ENCODE data around the gene FOXN3.

DNA sequence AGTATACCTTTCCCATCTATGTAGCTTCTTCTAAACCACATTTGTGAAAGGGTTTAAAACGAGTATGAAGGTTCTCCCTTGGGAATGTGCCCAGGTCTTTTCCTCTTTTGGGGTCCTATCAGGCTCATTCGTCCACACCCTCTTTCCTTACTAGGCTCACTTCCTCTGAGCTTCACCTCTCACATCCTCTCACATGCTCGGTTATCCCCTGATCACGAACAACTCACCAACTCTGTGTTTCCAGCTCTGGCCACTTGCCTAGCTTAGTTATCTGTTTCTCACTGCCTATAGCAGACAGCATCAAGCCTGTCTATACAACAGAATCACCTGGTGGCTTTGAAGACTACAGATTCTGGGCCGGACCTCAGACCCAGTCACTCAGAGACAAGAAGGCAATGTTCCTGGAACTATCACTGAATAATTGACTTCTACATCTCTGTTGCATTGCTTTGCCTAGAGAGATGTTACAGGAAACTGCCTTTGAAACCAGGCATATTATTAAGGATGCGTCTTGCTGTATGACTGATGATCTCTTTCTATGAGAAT, 158.2 kb downstream of the FOXN3 start:
- no peak for TF ChIP-seq EZH2 (IDR thresholded peaks at IDR 0.05)
- no peak for TF ChIP-seq POLR2AphosphoS5 (IDR thresholded peaks at IDR 0.05; ENCODE audit: borderline replicate concordance, low read depth, low read length)

All from SK-N-MC (cell line).